ENCODE data around the gene SELENON. TPM values are rescaled to one million over a fixed set of nuclear protein-coding genes. Genes with fewer than 3 reads are reported as not detected.

Gene SELENON
- total and polyA plus RNA-seq, 2 of the 13 experiments (the other 11 are each of a cell fraction or from before 2014, with no cell fraction given): 3.8 to 8.0 TPM

- TF ChIP-seq NFE2L1 (CRISPR knock-in tag; IDR thresholded peaks at IDR 0.05; ENCODE audit: borderline replicate concordance) (no peak), DNMT3B (CRISPR knock-in tag; conservative IDR thresholded peaks at IDR 0.05) (no peak), ZNF747 (CRISPR knock-in tag; IDR thresholded peaks at IDR 0.05; ENCODE audit: borderline replicate concordance) (no peak), ARID5B (CRISPR knock-in tag; IDR thresholded peaks at IDR 0.05) (peak; percentile 48), ARID4A (CRISPR knock-in tag; IDR thresholded peaks at IDR 0.05; ENCODE audit: borderline replicate concordance) (no peak), ZFP37 (CRISPR knock-in tag; IDR thresholded peaks at IDR 0.05; ENCODE audit: borderline replicate concordance) (no peak), ZNF362 (CRISPR knock-in tag; IDR thresholded peaks at IDR 0.05; ENCODE audit: borderline replicate concordance) (no peak), NFYB (CRISPR knock-in tag; IDR thresholded peaks at IDR 0.05) (no peak), RNF2 (conservative IDR thresholded peaks at IDR 0.05; ENCODE audit: low read depth) (no peak), ZNF44 (CRISPR knock-in tag; IDR thresholded peaks at IDR 0.05) (no peak), TBL1XR1 (IDR thresholded peaks at IDR 0.05; ENCODE audit: borderline replicate concordance, low read length, partially characterized antibody) (no peak), JDP2 (CRISPR knock-in tag; IDR thresholded peaks at IDR 0.05; ENCODE audit: borderline replicate concordance) (no peak), ELF3 (CRISPR knock-in tag; IDR thresholded peaks at IDR 0.05) (peak; percentile 31; the same call in 1 of the 2 replicates), TEAD3 (CRISPR knock-in tag; optimal IDR thresholded peaks at IDR 0.05; ENCODE audit: borderline replicate concordance) (peak; percentile 28), ZEB1 (IDR thresholded peaks at IDR 0.05; ENCODE audit: insufficient replicate concordance, low read depth) (no peak), PITX1 (CRISPR knock-in tag; IDR thresholded peaks at IDR 0.05) (no peak), ZNF629 (CRISPR knock-in tag; conservative IDR thresholded peaks at IDR 0.05) (no peak), ZZZ3 (CRISPR knock-in tag; IDR thresholded peaks at IDR 0.05; ENCODE audit: borderline replicate concordance) (no peak), ZBTB14 (CRISPR knock-in tag; IDR thresholded peaks at IDR 0.05) (no peak)
Observed at GRCh38 chr1:25867210-25867991, 67.4 kb downstream of the SELENON start (continued).
